ENCODE results near the gene DLG2. TPM values are rescaled to one million over a fixed set of nuclear protein-coding genes. Genes with fewer than 3 reads are reported as not detected.
"Not testable (repeated sequence)": the region's sequence is repeated elsewhere in the genome, so short reads cannot be mapped to it uniquely, and the experiment has no call there.

DLG2 gene
- total RNA-seq, 1 donor from 2014 or later: 6.1 TPM

DNA sequence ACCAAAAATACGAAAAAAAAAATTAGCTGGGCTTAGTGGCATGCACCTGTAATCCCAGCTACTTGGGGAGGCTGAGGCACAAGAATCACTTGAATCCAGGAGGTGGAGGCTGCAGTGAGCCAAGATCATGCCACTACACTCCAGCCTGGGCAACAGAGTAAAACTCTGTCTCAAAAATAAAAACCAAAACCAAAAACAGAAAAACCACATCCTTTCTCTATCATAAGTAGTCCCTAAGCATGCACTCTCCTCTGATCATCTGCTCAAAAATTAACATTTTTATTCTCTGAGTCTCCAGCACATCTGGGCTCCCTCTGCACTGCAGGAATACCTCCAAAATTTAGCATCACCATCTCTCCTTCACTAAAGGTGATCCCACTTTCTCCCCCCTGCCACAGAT lies 516.9 kb downstream of the DLG2 start:
- DNase-seq; ATAC-seq (ENCODE audit: poor library complexity); intact Hi-C loops (cut with DNase I): not testable (repeated sequence)

GRCh38 chr11:85109141-85109540 lies 518.0 kb downstream of the DLG2 start:
- ATAC-seq (ENCODE audit: poor library complexity) (no peak), DNase-seq (no peak)
- intact Hi-C loops (cut with DNase I): no loop called here

GRCh38 chr11:85105868-85106267 lies 521.3 kb downstream of the DLG2 start:
- DNase-seq (no peak), ATAC-seq (ENCODE audit: poor library complexity) (no peak)
- intact Hi-C loops (cut with DNase I): no loop called here

DNA sequence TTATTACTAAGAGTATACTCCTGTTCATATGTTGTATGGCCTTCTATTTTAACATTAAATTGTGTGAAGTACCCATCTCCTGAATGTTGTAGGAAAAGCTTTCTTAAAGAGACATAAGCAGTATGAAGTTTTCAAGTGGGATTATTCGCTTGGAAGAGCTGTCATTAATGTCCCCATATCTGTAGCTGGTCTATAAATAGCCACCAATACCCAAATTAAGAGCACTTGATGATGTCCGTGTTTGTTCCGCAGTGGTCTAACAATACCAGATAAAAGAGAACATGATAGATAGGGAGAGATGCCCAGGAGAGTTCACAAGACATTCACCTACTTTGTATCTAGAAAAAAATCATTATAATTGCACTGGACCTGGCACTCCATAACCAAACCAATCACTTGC lies 527.6 kb downstream of the DLG2 start:
- DNase-seq (no peak), ATAC-seq (ENCODE audit: poor library complexity) (peak; percentile 84)
- intact Hi-C loops (cut with DNase I): no loop called here

DNA sequence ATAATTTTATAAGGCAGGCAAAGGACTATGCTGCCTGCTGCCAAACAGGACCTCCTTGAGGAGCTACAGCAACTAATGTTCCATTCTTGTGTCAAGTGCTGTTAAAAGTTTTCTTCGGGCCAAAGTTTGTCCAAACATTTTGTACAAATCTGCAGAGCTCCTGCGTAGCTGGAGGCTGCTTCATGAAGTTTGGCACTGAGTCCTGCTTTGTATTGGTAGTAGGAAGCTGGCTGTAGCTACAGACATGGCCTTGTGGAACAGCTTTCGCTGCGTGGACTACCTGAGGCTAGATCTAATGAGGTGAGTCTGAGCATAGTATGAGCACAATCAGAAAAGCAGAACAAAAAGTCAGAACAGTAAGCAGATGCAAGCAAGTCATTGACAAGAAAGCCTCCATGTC lies 528.1 kb downstream of the DLG2 start:
- DNase-seq: no peak
- intact Hi-C loops (cut with DNase I): no loop called here
- ATAC-seq (ENCODE audit: poor library complexity): peak; percentile 71

DNA sequence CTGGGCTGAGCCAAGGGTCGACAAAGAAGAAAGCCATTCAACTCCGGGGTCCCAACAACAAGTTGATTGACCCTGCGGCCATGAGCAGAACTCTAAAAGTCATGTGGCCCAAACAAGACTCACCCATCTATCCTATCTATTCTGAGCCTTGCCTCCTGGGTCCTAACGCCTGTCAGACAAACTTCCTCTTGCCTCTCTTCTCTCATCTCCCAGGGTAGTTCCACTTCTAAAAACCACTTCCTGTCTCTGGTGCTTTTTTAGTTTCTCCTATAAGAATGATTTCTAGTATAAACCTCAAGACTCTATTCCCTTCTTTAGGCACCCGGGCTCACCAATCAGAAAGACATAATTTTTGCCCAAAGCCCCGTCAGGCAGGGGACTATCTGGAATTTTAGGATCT lies 530.2 kb downstream of the DLG2 start:
- no peak for DNase-seq
- intact Hi-C loops (cut with DNase I): no loop called here
- no peak for ATAC-seq (ENCODE audit: poor library complexity)

- DNase-seq (no peak), ATAC-seq (ENCODE audit: poor library complexity) (no peak)
- intact Hi-C loops (cut with DNase I): no loop called here
Observed at GRCh38 chr11:85095239-85095638, 531.9 kb downstream of the DLG2 start.

DNA sequence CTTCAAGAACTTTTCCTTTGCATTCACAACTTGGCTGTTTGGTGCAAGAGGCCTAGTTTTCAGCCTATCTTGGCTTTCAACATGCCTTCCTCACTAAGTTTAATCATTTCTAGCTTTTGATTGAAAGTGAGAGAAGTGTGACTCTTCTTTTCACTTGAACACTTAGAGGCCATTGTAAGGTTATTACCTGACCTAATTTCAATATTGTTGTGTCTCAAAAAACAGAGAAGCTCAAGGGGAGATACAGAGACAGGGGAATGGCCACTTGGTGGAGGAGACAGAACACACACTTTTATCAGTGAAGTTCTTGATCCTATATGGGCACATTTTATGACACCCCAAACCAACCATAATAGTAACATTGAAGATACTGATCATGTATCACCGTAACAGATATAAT lies 532.3 kb downstream of the DLG2 start:
- DNase-seq (no peak), ATAC-seq (ENCODE audit: poor library complexity) (no peak)

GRCh38 chr11:85089654-85090053 lies 537.5 kb downstream of the DLG2 start:
- ATAC-seq (ENCODE audit: poor library complexity) (no peak), DNase-seq (no peak)
- intact Hi-C loops (cut with DNase I): no loop called here

More for the DNA sequence above, 532.3 kb downstream of the DLG2 start:
- intact Hi-C loops (cut with DNase I): no loop called here

- intact Hi-C loops (cut with DNase I): no loop called here
- ATAC-seq (ENCODE audit: poor library complexity): no peak
Observed at GRCh38 chr11:85088286-85088685, 538.9 kb downstream of the DLG2 start.

GRCh38 chr11:85086504-85087284 lies 540.5 kb downstream of the DLG2 start:
- no peak for ATAC-seq (ENCODE audit: poor library complexity)
- intact Hi-C loops (cut with DNase I): no loop called here
- no peak for DNase-seq

More at GRCh38 chr11:85088286-85088685, 538.9 kb downstream of the DLG2 start:
- DNase-seq: no peak

DNA sequence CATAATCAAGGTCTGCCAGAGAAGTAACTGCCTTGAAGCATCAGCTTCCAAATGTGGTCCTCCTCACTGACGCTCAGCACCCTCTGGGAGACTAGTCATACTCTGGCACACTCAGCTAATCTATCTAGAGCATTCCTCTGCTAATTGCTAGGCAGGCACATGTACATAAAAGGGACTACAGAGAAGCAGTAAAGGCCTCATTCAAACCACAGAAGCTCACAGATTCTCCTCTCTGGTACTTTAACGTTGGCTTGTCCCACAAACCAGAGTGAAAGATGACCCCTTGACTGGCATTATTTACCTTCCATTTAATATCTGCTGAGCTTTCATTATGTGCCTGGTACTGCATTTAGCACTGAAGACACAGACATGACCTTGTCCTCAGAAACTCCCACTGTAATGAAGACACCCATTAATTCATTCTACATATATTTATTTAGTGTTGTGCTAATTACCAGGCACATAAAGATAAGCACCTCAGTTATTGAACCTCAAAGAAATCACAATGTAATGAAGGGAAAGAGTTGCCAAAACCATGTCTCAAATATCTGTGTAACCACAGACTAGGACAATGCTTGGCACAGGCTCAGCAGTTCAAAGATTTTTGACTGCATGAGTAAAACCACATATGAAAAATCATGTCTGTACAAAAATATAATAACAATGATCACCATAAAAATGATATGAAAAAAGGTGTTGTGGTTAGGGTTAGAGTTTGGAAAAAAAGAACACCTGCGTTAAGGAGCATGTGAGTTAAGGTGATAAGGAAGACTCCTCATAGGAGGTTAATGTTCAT lies 550.4 kb downstream of the DLG2 start:
- intact Hi-C loops (cut with DNase I): no loop called here
- ATAC-seq (ENCODE audit: poor library complexity): peak; percentile 88
- DNase-seq: no peak

DNA sequence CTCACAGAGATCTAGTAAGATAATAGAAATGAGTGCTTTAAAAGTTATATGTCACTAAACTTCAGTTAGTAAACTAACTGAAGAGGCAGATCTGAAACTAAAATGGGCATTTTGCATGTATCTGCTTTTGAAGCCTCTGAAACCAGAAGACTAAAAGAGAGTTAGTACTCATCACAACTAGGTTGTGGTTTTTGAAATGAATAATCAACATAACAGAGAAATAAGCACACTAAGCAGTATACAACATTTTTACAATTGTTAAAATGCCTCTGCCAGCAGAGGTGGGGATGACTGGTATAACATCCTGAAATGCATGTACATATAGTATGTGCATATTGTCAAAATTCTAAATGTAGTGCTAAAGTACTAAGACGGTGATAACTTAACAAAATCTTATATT lies 564.5 kb downstream of the DLG2 start:
- intact Hi-C loops (cut with DNase I): no loop called here
- DNase-seq: no peak
- ATAC-seq (ENCODE audit: poor library complexity): no peak

- DNase-seq: no peak
- intact Hi-C loops (cut with DNase I): no loop called here
- no peak for ATAC-seq (ENCODE audit: poor library complexity)
Observed at GRCh38 chr11:85052636-85053035, 574.5 kb downstream of the DLG2 start.

DNA sequence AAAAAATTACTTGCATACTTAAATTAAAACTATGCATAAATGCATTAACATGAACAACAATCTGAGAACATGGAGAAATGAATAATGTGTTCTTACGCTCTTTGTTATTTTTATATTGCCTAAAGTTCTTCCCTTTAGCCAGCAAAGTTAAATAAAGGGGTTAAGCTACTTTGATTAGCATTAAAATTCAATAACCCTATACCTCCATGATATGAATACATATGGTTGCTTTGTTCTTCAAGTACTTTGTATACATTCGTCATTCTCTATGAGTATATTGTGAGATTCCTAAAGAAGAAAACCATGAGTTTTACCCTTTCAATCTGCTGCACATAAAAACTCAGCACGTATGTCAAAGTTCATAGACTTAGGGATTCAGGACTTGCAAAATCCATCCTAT lies 578.3 kb downstream of the DLG2 start:
- intact Hi-C loops (cut with DNase I): no loop called here
- ATAC-seq (ENCODE audit: poor library complexity): no peak
- no peak for DNase-seq

DNA sequence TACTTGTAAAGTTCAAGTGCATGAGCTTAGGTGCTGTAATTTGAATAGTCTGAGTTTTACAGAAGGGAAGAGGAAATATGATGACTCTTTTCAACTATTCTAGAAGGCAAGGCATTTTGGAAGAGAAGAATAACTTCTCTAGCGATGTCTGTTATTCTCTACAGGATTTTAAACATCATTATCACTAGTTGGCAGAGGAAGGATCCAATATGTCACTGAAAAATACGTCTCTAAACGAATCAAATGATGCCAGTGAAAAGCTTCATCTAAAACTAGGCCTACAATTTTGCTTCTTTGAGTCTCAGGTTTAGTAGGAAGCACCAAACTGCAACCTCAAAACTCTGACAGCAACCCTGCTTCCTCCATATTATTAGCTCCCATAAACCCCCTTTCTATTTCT lies 581.4 kb downstream of the DLG2 start:
- DNase-seq: no peak
- ATAC-seq (ENCODE audit: poor library complexity): no peak
- intact Hi-C loops (cut with DNase I): no loop called here

DNA sequence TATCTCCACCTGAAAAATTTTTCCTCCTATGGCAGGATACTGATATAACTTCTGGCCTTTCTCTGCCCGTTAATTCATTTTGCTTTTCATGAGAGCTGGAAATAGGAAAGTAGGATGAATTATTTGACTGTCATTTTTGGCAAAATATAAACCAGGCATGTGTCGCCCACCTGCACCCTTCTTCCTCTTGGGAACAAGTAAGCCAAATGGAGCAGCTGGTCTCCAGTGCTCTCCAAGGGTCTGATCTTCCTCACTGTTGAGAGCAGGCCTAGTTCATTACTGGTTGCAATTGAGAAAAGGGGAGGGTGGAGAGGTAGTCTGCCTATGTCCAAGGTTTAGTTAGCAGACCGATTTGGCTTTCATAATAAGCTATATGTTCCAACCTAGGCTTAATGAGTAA lies 582.2 kb downstream of the DLG2 start:
- intact Hi-C loops (cut with DNase I): no loop called here
- no peak for ATAC-seq (ENCODE audit: poor library complexity)
- no peak for DNase-seq

- no peak for ATAC-seq (ENCODE audit: poor library complexity)
- no peak for DNase-seq
- intact Hi-C loops (cut with DNase I): no loop called here
Observed at GRCh38 chr11:85042361-85042760, 584.8 kb downstream of the DLG2 start.

GRCh38 chr11:85040166-85040565 lies 587.0 kb downstream of the DLG2 start:
- intact Hi-C loops (cut with DNase I): no loop called here
- no peak for ATAC-seq (ENCODE audit: poor library complexity)

GRCh38 chr11:85029964-85030363 lies 597.2 kb downstream of the DLG2 start:
- ATAC-seq (ENCODE audit: poor library complexity) (no peak), DNase-seq (no peak)
- intact Hi-C loops (cut with DNase I): no loop called here

More at GRCh38 chr11:85040166-85040565, 587.0 kb downstream of the DLG2 start:
- no peak for DNase-seq

Measured in Right ventricle myocardium superior (tissue), 1 donor.